Measurements from ENCODE around the gene GIT2. TPM values are rescaled to one million over a fixed set of nuclear protein-coding genes. Genes with fewer than 3 reads are reported as not detected.
"Not testable (repeated sequence)": the region's sequence is repeated elsewhere in the genome, so short reads cannot be mapped to it uniquely, and the experiment has no call there.

The GIT2 gene
- total RNA-seq, 1 donor from 2014 or later, result 16.3 TPM

GRCh38 chr12:109915171-109916040 is 80.8 kb downstream of the GIT2 start:
- peak; percentile 96 for ATAC-seq

- no peak for ATAC-seq
Measured at GRCh38 chr12:109914461-109914860, 81.7 kb downstream of the GIT2 start.

GRCh38 chr12:109912855-109913321 is 83.3 kb downstream of the GIT2 start:
- ATAC-seq, result no peak

- no peak for ATAC-seq
Measured at GRCh38 chr12:109910969-109911348, 85.2 kb downstream of the GIT2 start.

GRCh38 chr12:109910254-109910968 is 85.8 kb downstream of the GIT2 start:
- ATAC-seq, result no peak

GRCh38 chr12:109905301-109905700 is 90.9 kb downstream of the GIT2 start:
- ATAC-seq, result no peak

GRCh38 chr12:109902891-109903418 is 93.2 kb downstream of the GIT2 start:
- no peak for ATAC-seq

GRCh38 chr12:109900752-109901580 is 95.2 kb downstream of the GIT2 start:
- no peak for ATAC-seq

GRCh38 chr12:109899783-109900751 is 96.1 kb downstream of the GIT2 start, which contains the start of gene TCHP:
TCHP (plus strand) TSS chr12:109900274; CDS start chr12:109903027, 2,753 bp downstream.
- ATAC-seq, result peak; percentile 83

GRCh38 chr12:109899345-109899744 is 96.8 kb downstream of the GIT2 start:
- not testable (repeated sequence) for ATAC-seq

GRCh38 chr12:109897029-109897428 is 99.1 kb downstream of the GIT2 start:
- peak; percentile 49 for ATAC-seq

- ATAC-seq, result no peak
Measured at GRCh38 chr12:109896188-109896587, 100.0 kb downstream of the GIT2 start.

- no peak for ATAC-seq
Measured at GRCh38 chr12:109894939-109895338, 101.2 kb downstream of the GIT2 start.

- ATAC-seq, result peak; percentile 6
Measured at GRCh38 chr12:109893261-109893995, 102.7 kb downstream of the GIT2 start.

GRCh38 chr12:109892748-109893147 is 103.4 kb downstream of the GIT2 start:
- peak; percentile 76 for ATAC-seq

- no peak for ATAC-seq
Measured at GRCh38 chr12:109892165-109892715, 103.9 kb downstream of the GIT2 start.

- not testable (repeated sequence) for ATAC-seq
Measured at GRCh38 chr12:109891731-109892130, 104.4 kb downstream of the GIT2 start.

GRCh38 chr12:109890620-109891170 is 105.5 kb downstream of the GIT2 start:
- no peak for ATAC-seq

- peak; percentile 73 for ATAC-seq
Measured at GRCh38 chr12:109888179-109889020, 107.8 kb downstream of the GIT2 start.
